Motor neuron (in vitro differentiated cells): ENCODE results near the gene CD7. TPM values are rescaled to one million over a fixed set of nuclear protein-coding genes. Genes with fewer than 3 reads are reported as not detected.

Experiments
- ATAC-seq, 8 experiments: fragments of 200-7000 bp; cut with Tn5 transposase; replicated peaks in 6 of 8; 2 replicates each; pipeline ENCODE4 v1.8.0; 2021; ENCODE audit warnings: mild to moderate bottlenecking in 8 of 8, moderate library complexity in 8 of 8
- H3K27ac ChIP-seq, 2 donors: fragments of 250-450 bp; sonication (Bioruptor Pico); 2 replicates each; pipeline ENCODE4 v1.9.0; 2021; ENCODE audit warnings: antibody characterized with exemption in 2 of 2, mild to moderate bottlenecking in 2 of 2, moderate library complexity in 1 of 2
- H3K4me1 ChIP-seq, 2 donors: fragments of 250-450 bp; sonication (Bioruptor Pico); replicated peaks in 1 of 2; 2 replicates each; pipeline ENCODE4 v1.6.1; 2021; ENCODE audit warnings: antibody characterized with exemption in 2 of 2, mild to moderate bottlenecking in 2 of 2, moderate library complexity in 1 of 2
- H3K4me3 ChIP-seq, 5 donors: fragments of 250-450 bp; sonication (Bioruptor Pico); 2 replicates each; pipeline ENCODE4 v1.9.0; 2021; ENCODE audit warnings: antibody characterized with exemption in 5 of 5, mild to moderate bottlenecking in 5 of 5, moderate library complexity in 4 of 5
- WGBS, 10 experiments: fragments of 450-650 bp; shearing (Covaris generic); methylation state at CpG; one replicate each; pipeline ENCODE4 v1.0.0; 2022; 5-methylcytosine and 5-hydroxymethylcytosine counted together
- in situ Hi-C, 9 experiments: fragments of 400-800 bp; cut with MboI; loops; one replicate each; pipeline ENCODE4 v1.15.0; 2021; ENCODE audit warnings: low sequenced_read_pairs in 9 of 9, low pct_unique_long_range_greater_than_20kb in 2 of 9; ENCODE audit not compliant: unreplicated experiment in 9 of 9
- total RNA-seq, 8 experiments: library from RNA; unstranded; fragments of 300-600 nt; gene quantifications; 2 replicates each; pipeline versions ENCODE4 v1.2.3 to v1.2.4, GENCODE V29; 2022

The CD7 gene
- total RNA-seq, 8 experiments from 2014 or later, result 0.33 to 3.8 (median 2.0) TPM; not detected in 1

DNA sequence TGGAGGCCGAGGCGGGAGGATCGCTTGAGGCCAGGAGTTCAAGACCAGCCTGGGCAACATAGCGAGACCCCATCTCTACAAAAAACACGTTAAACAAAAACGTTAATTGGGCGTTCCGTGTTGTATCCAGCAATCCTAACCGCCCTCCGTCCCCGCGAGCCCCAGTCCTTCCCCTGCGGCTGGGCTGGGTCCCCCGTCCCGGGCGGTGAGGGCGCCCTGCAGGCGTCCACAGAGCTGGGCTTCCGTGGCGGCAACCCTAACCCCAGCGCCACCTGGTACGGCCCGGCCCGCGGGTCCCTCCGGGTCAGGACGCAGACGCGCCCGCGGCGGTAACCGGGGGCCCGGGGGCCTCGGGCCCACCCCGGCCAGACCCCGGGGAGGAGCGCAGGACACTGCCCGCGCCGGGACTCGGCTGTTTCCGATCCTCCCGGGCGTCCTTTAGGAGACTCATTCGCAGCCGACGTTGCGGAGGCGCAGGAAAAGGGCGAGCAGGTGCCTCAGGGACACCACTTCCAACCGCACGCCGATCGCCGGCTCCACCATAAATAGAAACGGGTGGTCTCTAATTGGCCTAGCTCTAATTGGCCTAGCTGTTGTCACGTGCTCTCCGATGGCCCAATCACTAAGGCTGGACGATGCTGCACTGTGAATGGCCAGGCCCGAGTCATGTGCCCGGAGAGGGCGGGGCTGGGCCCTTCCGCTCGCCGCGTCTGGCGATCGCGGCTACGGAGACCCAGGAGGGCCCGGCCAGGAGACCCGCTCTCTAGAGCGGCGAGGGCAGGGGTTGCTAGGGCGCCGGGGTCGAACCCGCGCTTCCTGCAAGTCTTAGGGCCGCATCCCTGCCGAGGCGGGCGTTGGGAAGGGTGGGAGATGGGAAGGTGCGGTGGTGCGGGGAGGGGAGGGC is 24.9 kb downstream of the CD7 start:
- in situ Hi-C loops, result no loop called here
- Histone ChIP-seq H3K27ac (peak overlapping the region; percentile 90 to 95), H3K4me1 (peaks cover 12 to 15% of the 10 kb centered on the region in 2 donors), H3K4me3 (peak overlapping the region; percentile 71 to 84 (median 77))
- peak; percentile 94 to 99 (median 96) for ATAC-seq
- 0 to 33% (median 2%) methylated on average over 6 to 26 of the region's 86 CpGs; no CpG with 5 or more reads in 5 of the 10 experiments for WGBS, 10 experiments

DNA sequence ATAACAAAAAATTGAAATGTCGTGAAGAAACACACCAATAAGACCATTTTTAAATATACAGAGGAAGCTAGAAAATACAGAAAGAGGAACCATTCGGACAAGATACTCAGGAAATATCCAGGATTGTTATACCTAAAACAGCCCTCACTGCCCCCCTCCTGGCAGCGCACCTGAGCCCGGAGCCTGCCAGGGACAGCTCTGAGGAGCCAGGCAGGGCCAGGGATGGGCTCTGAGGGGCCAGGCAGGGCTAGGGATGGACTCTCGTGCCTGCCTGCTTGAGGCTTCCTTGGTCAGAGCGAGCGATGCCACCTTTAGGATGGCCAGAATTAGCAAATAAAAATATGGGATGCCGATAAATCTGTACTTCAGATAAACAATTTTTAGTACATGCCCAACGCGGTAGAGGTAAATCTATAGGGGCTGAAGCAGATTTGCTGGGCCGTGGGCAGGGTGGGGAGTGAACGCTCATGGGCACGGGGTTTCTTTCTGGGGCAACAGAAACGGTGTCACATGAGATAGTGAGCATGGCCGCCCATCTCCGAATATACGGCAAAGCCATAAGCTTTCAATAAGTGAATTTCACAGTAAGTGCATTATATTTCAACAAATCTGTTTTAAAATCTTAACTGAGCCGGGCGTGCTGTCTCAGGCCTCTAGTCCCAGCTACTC is 25.7 kb downstream of the CD7 start:
- H3K27ac ChIP-seq, result peak overlapping the region in 1 of 2 donors; percentile 89
- WGBS, 10 experiments, result 83 to 100% (median 89%) methylated on average over 1 to 14 of the region's 19 CpGs; no CpG with 5 or more reads in 1 of the 10 experiments
- peak overlapping the region; percentile 71 to 84 (median 77) for H3K4me3 ChIP-seq
- ATAC-seq, result no peak
- H3K4me1 ChIP-seq, result peaks cover 12 to 19% of the 10 kb centered on the region in 2 donors
- in situ Hi-C loops, result no loop called here

DNA sequence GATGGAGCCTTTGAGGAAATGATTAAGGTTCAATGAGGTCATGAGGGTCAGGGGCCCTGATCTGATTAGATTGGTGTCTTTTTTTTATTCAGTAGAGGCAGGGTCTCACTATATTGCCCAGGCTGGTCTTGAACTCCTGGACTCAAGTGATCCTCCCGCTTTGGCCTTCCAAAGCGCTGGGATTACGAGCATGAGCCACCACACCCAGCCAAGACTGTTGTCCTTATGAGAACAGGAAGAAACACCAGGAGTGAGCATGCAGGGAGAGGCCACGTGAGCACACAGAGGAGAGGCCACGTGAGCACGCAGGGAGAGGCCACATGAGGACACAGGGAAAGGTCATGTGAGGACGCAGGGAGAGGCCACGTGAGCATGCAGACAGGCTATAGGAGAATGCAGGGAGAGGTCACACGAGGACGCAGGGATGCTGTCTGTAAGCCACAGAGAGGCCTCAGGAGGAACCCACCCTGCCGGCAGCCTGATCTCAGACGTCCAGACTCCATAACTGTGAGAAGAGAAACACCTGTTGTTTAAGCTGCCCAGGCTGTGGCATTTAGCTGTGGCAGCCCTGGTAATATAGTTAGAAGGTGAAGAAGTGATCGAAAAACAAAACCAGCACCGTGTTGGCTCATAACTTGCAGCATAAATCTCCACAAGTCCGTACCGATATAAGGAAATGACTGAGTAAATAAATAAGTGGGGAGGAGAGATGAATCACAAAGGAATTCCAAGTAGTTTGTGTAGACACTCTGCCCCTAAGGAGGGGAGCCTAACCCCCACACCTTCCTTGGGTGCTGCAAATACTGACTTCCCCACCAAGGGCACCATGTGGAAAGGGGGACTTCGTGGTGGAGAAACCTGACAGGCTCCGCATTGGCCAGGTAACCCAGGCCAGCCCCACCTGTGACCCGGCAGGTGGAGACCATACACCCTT is 29.3 kb downstream of the CD7 start:
- no peak overlapping the region for H3K27ac ChIP-seq
- no peak overlapping the region for H3K4me3 ChIP-seq
- in situ Hi-C loops, result no loop called here
- ATAC-seq, result no peak
- H3K4me1 ChIP-seq, result peaks cover 24 to 36% of the 10 kb centered on the region in 2 donors
- 29 to 98% (median 86%) methylated on average over 1 to 11 of the region's 19 CpGs; no CpG with 5 or more reads in 1 of the 10 experiments for WGBS, 10 experiments

DNA sequence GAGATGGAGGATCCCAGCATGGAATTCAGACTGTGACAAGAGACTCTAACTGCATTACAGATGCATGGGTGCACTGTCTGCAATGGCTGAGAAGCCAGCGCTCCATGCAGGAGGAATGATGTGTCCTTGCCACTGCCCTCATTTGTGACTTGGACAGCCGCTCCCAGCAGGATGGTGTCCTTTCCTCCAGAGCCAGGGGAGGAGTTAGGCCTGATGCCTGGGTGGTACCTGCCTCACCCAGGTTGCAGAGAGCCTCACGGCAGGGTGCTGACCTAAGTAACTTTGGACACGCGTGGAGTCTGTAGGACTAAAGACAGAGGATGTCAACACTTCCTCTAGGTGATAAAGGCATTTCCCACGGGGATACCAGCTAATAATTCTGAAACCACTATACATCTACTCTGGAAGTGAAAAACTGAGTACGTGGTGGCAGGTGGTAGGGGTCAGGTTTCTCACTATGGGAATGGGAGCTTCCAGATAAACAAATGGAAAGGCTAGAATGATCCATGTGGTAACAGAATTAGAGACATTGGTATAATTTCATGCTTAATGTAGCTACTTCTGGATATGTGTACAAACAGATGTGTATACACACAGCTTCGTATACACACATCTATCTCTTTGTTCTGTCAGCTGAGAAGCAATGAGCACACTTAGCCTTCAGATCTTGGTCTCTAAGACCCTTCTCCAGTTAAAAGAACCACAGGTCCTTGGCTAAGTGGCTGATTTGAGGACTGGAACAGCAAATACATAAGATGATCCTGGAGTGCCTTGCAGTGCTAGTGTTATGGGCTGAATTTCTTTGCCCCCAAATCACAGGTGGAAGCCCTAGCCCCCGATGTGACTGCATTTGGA is 30.2 kb downstream of the CD7 start:
- WGBS, 10 experiments, result 60 to 100% (median 76%) methylated on average over 1 to 7 of the region's 9 CpGs; no CpG with 5 or more reads in 2 of the 10 experiments
- no peak overlapping the region for H3K4me3 ChIP-seq
- peaks cover 24 to 41% of the 10 kb centered on the region in 2 donors for H3K4me1 ChIP-seq
- in situ Hi-C loops, result no loop called here
- H3K27ac ChIP-seq, result peak overlapping the region in 1 of 2 donors; percentile 1
- ATAC-seq, result peak in 5 of 8 experiments; percentile 9 to 48 (median 34)

DNA sequence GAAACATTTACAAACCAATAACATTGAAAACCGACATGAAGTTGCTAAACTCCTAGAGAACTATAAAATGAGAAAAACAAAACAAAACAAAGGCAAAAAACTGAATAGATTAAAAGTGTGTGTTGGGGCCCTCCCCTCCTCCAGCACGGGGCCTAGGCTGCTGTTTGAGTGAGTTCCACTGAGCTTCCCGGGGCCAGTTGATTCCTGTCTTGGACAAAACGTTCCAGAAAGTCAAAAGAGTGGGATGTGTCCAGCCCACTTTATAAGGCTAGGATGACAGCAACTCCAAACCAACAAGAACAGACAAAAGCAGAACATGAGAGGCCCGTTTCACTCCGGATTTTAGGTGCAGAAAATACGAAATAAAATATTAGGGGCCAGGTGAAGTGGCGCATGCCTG is 32.3 kb downstream of the CD7 start:
- no peak overlapping the region for H3K4me3 ChIP-seq
- peak in 5 of 8 experiments; percentile 33 to 50 (median 45) for ATAC-seq
- H3K27ac ChIP-seq, result peak overlapping the region; percentile 54 to 80
- peaks cover 21 to 44% of the 10 kb centered on the region in 2 donors for H3K4me1 ChIP-seq
- 4 to 64% (median 26%) methylated on average over 3 to 8 of the region's 8 CpGs for WGBS, 10 experiments
- in situ Hi-C loops, result no loop called here

DNA sequence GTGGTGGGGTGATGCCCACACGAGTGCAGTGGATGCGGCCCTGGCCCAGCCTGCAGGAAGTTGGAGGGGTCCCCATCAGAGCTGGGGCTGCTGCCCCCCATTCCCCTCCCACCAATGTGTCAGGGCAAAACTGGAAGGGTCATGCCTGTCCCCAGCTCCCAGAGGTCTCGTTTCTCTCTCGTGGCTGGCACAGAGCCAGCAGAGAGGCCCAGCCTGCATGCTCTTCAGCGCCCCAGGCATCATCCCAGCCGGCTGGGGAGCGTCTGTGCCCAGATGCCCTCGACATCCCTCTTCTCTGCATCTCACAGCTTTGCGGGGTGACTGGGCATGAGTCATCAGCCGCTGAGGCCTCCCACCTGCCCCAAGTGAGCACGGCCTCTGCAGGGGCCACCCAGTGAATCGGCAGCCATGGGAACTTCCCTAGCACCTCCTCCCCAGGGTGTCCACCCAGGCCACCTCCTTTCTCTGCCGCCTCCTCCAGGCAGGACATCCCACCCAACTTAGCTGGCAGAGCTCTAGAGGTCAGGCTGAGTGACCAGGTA is 34.1 kb downstream of the CD7 start:
- Histone ChIP-seq H3K4me1 (peaks cover 21 to 41% of the 10 kb centered on the region in 2 donors), H3K27ac (no peak overlapping the region), H3K4me3 (no peak overlapping the region)
- peak; percentile 60 to 89 (median 70) for ATAC-seq
- 0 to 80% (median 50%) methylated on average over 1 to 7 of the region's 13 CpGs; no CpG with 5 or more reads in 6 of the 10 experiments for WGBS, 10 experiments
- in situ Hi-C loops, result no loop called here

DNA sequence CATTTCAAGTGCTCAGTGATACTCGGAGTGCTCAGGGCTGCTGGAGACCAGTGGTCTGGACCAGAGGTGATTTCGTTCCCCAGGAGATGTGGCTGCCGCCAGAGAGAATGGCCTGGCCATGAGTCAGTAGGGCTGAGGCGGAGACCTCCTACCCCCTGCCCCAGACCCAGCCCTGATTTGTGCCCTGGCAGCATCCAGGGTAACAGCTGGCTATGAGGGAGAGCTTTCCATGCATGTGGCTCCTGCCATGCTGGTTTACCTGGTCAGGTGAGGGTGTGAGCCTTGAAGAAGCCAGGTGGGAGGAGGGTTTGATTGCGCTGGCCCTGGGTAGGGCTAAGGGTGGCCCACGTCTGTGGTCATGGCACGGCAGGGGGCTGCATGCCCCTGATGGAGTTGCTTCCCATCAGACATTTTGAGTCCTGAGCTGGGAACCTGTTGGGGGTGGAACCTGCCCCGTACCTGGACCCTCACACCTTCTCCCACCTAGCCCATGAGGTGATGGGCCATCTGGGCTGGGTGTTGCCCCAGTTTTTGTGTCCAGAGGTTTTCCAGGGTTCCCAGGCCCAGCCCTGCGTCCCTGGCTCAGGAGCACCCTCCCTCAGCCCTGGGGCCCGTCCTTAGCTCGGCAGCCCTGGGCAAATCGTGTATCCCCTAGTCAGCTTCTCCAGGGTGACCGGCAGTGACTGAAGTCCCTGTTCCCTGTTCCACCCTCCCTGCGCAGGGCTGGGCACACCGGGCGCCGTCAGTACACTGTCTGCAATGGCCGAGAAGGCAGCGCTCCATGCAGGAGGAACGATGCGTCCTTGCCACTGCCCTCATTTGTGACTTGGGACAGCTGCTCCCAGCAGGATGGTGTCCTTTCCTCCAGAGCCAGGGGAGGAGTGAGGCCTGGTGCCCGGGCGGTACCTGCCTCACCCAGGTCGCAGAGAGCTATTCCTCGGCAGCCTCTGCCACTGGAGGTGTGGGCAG is 34.9 kb downstream of the CD7 start:
- peak in 5 of 8 experiments; percentile 1 to 19 (median 9) for ATAC-seq
- H3K4me3 ChIP-seq, result no peak overlapping the region

DNA sequence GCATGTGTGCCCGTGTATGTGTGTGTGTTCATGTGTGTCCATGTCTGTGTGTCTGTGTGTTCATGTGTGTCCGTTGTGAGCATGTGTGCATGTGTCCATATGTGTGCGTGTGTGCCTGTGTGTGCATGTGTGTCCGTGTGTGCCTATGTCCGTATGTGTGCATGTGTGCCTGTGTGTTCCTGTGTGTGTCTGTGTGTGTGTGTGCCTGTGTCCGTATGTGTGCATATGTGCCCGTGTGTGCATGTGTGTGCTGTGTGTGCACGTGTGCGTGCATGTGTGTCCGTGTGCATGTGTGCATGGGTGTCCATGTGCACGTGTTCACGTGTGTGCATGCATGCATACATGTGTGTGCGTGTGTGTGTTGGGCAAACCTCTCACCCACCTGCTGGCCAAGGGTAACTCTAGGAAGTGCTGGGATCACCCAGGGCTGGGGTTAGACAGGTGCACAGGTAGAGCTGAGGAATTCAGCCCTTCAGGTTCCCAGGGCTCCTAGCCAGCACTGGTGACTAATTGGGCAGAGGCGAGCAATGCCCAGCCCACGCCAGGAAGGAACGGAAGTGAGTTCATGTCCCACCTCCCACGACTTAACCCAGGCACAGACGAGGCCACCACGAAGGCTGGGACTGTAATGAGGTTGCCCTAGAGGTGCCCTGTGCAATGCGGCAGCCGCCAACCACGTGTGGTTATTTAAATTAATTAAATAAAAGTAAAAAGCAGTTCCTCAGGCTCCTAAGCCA is 35.7 kb downstream of the CD7 start:
- Histone ChIP-seq H3K27ac (no peak overlapping the region), H3K4me1 (peaks cover 17 to 41% of the 10 kb centered on the region in 2 donors), H3K4me3 (no peak overlapping the region)
- WGBS, 10 experiments, result 10 to 100% (median 81%) methylated on average over 1 to 19 of the region's 22 CpGs; no CpG with 5 or more reads in 1 of the 10 experiments
- ATAC-seq, result no peak
- in situ Hi-C loops, result no loop called here

More for the DNA sequence above, 34.9 kb downstream of the CD7 start:
- Histone ChIP-seq H3K27ac (no peak overlapping the region), H3K4me1 (peaks cover 21 to 41% of the 10 kb centered on the region in 2 donors)
- in situ Hi-C loops, result no loop called here
- WGBS, 10 experiments, result 90 to 100% (median 96%) methylated on average over 1 to 10 of the region's 25 CpGs; no CpG with 5 or more reads in 3 of the 10 experiments

DNA sequence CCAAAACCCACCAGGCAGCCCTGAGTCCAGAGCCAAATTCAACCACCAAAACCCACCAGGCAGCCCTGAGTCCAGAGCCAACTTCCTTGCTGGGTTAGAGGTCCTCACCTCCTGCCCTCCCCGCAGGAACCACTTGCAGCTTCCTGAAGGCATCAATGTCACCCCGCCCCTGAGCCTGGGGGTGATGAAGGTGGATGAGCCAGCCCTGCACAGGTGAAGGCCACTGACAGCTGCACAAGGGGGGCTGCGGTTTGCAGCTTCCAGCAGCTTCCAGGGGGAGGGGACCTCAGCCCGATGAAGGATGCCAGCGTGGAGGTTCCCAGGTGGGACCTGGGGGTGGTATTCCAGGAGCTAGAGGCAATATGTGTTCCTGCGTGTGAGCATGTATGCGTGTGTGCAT is 36.3 kb downstream of the CD7 start:
- Histone ChIP-seq H3K4me1 (peaks cover 11 to 35% of the 10 kb centered on the region in 2 donors), H3K27ac (no peak overlapping the region), H3K4me3 (no peak overlapping the region)
- ATAC-seq, result no peak
- in situ Hi-C loops, result no loop called here
- 20 to 93% (median 70%) methylated on average over 1 to 4 of the region's 7 CpGs; no CpG with 5 or more reads in 5 of the 10 experiments for whole genome bisulfite sequencing, 10 experiments

DNA sequence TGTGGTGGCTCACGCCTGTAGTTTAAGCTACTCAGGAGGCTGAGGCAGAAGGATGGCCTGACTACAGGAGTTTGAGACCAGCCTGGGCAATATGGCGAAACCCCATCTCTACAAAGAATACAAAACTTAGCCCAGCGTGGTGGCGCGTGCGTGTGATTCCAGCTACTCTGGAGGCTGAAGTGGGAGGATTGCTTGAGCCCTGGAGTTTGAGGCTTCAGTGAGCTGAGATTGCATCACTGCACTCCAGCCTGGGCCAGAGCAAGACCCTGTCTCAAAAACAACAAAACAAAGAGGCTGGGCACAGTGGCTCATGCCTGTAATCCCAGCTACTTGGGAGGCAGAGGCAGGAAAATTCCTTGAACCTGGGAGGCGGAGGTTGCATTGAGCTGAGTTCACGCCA is 36.9 kb downstream of the CD7 start:
- in situ Hi-C loops, result no loop called here
- ATAC-seq, result no peak
- Histone ChIP-seq H3K4me1 (peaks cover 6 to 31% of the 10 kb centered on the region in 2 donors), H3K4me3 (no peak overlapping the region), H3K27ac (no peak overlapping the region)
- WGBS, 10 experiments, result 60 to 100% (median 97%) methylated on average over 1 to 6 of the region's 8 CpGs; no CpG with 5 or more reads in 4 of the 10 experiments
